Caco-2 (cell line): ENCODE results near the gene RAD51B. TPM values are rescaled to one million over a fixed set of nuclear protein-coding genes. Genes with fewer than 3 reads are reported as not detected.

Experiments used
- BruUV-seq: library from RNA; stranded (reverse); fragments of 400-500 nt; replicated peaks from 2 replicates; lab custom pipeline; 2021; lab: Mats Ljungman, UMichigan
- CTCF ChIA-PET: fragments of 300-600 bp; sonication (Branson Sonifier 250); formaldehyde crosslinking; loops from one replicate; lab custom pipeline; 2022; ENCODE audit warnings: antibody characterized with exemption; lab: Charles Lee
- POLR2A ChIA-PET: fragments of 300-600 bp; sonication (Branson Sonifier 250); formaldehyde crosslinking; loops from one replicate; lab custom pipeline; 2022; ENCODE audit warnings: antibody characterized with exemption; lab: Charles Lee
- DNase-seq, 2 experiments: peaks; one replicate each; pipeline versions ENCODE4 v3.0.0 to v3.0.0-alpha.2; 2020 to 2022
- H3K27me3 ChIP-seq: replicated peaks from 2 replicates; pipeline ENCODE4 v1.6.0; 2011; ENCODE audit warnings: low read length; ENCODE audit not compliant: control insufficient read depth, insufficient read depth
- H3K36me3 ChIP-seq: 2 replicates; pipeline ENCODE4 v1.5.1; 2011; ENCODE audit warnings: low read length; ENCODE audit not compliant: control insufficient read depth, insufficient read depth
- H3K4me1 ChIP-seq: fragments of 250-450 bp; sonication (Bioruptor Pico); 2 replicates; pipeline ENCODE4 v1.5.1; 2020; ENCODE audit warnings: mild to moderate bottlenecking
- H3K4me3 ChIP-seq: 2 replicates; pipeline ENCODE4 v1.5.1; 2011; ENCODE audit warnings: low read depth, mild to moderate bottlenecking, control low read depth, low read length
- H3K9me3 ChIP-seq: fragments of 250-450 bp; sonication (Bioruptor Pico); 2 replicates; pipeline ENCODE4 v1.5.1; 2020; ENCODE audit warnings: mild to moderate bottlenecking, moderate library complexity
- H3K27ac Mint-ChIP-seq: one replicate; pipeline ENCODE4 v1.8.0; 2022; ENCODE audit warnings: mixed read lengths; ENCODE audit not compliant: unreplicated experiment
- H3K27me3 Mint-ChIP-seq: one replicate; pipeline ENCODE4 v1.8.0; 2022; ENCODE audit warnings: mixed read lengths; ENCODE audit not compliant: insufficient read depth, unreplicated experiment
- H3K36me3 Mint-ChIP-seq: one replicate; pipeline ENCODE4 v1.8.0; 2022; ENCODE audit warnings: mild to moderate bottlenecking, mixed read lengths; ENCODE audit not compliant: insufficient read depth, unreplicated experiment
- H3K4me1 Mint-ChIP-seq: one replicate; pipeline ENCODE4 v1.8.0; 2022; ENCODE audit warnings: low read depth, mixed read lengths; ENCODE audit not compliant: unreplicated experiment
- H3K4me3 Mint-ChIP-seq: one replicate; pipeline ENCODE4 v1.8.0; 2022; ENCODE audit warnings: mild to moderate bottlenecking, moderate library complexity, mixed read lengths; ENCODE audit not compliant: unreplicated experiment
- H3K9me3 Mint-ChIP-seq: one replicate; pipeline ENCODE4 v1.8.0; 2022; ENCODE audit warnings: mixed read lengths; ENCODE audit not compliant: unreplicated experiment
- intact Hi-C: fragments of 100-400 bp; cut with micrococcal nuclease; formaldehyde crosslinking; loops from one replicate; pipeline ENCODE4 v1.10.0; 2022; ENCODE audit not compliant: unreplicated experiment
- total RNA-seq: library from RNA; stranded (reverse); gene quantifications from 2 replicates; pipeline ENCODE4 v1.2.3, GENCODE V29; 2022
- TF ChIP-seq, protein P1 (sequence below), 2 experiments: fragments of 200-600 bp in 1 of 2; IDR thresholded peaks; 1 replicate in 1 of 2; 2 replicates in 1 of 2; pipeline versions ENCODE4 v1.5.1 to v1.8.0; 2011 to 2022; ENCODE audit warnings: antibody characterized with exemption in 1 of 2, control low read depth in 1 of 2, inconsistent platforms in 1 of 2, low read depth in 1 of 2, low read length in 1 of 2, mild to moderate bottlenecking in 1 of 2, moderate library complexity in 1 of 2; ENCODE audit not compliant: insufficient read depth in 1 of 2, severe bottlenecking in 1 of 2, unreplicated experiment in 1 of 2

The RAD51B gene
- total RNA-seq, 1 experiment from 2014 or later: 16.7 TPM

DNA sequence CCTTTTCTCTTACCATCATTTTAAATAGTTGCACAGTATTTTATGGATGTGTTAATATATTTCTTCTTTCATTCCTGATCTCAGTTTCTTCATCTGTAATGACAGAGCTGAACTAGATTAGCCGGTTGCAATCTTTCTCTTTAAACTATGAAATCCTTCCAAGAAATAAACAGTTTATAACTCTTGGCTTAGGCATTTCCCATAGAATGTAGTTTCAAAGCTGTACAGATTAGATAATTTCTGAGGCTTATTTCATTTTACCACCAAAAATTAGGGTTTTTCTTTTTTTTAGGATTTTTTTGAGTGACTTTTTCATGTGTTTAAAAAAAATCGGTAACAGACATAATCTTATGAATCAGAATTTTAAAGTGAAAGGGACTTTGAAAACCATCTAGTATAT, 144.0 kb downstream of the RAD51B start:
- Mint-ChIP-seq H3K4me3 (no peak overlapping the region), H3K9me3 (peaks cover 22% of the 10 kb centered on the region), H3K36me3 (peaks cover 12% of the 10 kb centered on the region), H3K4me1 (peaks cover 48% of the 10 kb centered on the region), H3K27me3 (no peaks in the 10 kb centered on the region), H3K27ac (peak overlapping the region; percentile 78)
- POLR2A ChIA-PET: no interaction called here
- TF ChIP-seq, protein P1, sequence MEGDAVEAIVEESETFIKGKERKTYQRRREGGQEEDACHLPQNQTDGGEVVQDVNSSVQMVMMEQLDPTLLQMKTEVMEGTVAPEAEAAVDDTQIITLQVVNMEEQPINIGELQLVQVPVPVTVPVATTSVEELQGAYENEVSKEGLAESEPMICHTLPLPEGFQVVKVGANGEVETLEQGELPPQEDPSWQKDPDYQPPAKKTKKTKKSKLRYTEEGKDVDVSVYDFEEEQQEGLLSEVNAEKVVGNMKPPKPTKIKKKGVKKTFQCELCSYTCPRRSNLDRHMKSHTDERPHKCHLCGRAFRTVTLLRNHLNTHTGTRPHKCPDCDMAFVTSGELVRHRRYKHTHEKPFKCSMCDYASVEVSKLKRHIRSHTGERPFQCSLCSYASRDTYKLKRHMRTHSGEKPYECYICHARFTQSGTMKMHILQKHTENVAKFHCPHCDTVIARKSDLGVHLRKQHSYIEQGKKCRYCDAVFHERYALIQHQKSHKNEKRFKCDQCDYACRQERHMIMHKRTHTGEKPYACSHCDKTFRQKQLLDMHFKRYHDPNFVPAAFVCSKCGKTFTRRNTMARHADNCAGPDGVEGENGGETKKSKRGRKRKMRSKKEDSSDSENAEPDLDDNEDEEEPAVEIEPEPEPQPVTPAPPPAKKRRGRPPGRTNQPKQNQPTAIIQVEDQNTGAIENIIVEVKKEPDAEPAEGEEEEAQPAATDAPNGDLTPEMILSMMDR (IDR thresholded peaks at IDR 0.05; ENCODE audit: insufficient read depth in 1 of 2, low read depth in 1 of 2, low read length in 1 of 2, severe bottlenecking in 1 of 2, unreplicated experiment in 1 of 2): no peak
- H3K36me3 ChIP-seq: no peaks in the 10 kb centered on the region
- no peaks in the 10 kb centered on the region for H3K9me3 ChIP-seq
- no TSS peak for BruUV-seq
- CTCF ChIA-PET: no interaction called here
- no peak for DNase-seq
- intact Hi-C loops: no loop called here
- peaks cover 48% of the 10 kb centered on the region for H3K4me1 ChIP-seq
- H3K27me3 ChIP-seq: no peaks in the 10 kb centered on the region
- H3K4me3 ChIP-seq: no peak overlapping the region

DNA sequence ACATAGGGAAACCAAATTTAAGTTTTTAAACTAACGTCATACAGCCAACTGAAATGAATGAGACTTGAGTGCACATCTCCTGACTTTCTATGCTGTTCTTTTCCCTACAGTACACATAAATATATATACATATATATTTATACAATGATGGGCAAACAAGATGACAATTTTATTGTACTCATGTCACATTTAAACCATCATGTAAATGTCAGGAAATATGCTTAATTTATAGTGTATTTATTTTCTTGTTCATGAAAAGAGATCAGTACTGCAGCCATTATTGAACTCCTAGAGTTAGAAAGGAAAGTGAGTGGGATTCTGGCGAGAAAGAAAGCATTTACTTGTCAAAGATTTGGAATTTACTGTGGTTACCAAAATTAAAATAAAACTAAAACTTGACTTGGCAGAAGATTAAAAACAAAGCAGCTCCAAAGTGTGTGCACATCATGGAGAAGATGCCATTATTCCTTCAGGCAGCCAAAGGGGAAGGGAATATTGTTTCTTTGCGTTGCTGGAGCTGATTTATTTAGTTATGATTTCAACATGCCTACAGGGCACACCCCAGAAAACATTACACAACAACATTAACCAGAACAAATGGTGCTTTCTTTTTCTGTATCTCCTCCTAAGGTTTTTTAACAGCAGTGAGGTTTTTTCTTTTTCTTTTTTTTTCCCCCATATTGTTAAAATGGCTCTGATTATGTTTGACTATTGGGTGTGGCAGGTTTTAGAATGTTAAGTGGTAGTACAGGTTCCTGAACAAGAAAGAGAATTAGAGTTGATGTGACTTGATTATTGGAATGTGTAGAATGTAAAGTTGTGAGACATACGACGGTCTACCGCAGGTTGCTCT, 144.6 kb downstream of the RAD51B start:
- Histone ChIP-seq H3K36me3 (no peaks in the 10 kb centered on the region), H3K9me3 (no peaks in the 10 kb centered on the region), H3K4me1 (peaks cover 48% of the 10 kb centered on the region), H3K4me3 (no peak overlapping the region), H3K27me3 (no peaks in the 10 kb centered on the region)
- BruUV-seq: TSS peak; percentile 66
- TF ChIP-seq, protein P1 (IDR thresholded peaks at IDR 0.05; ENCODE audit: insufficient read depth in 1 of 2, low read depth in 1 of 2, low read length in 1 of 2, severe bottlenecking in 1 of 2, unreplicated experiment in 1 of 2): no peak
- POLR2A ChIA-PET: no interaction called here
- CTCF ChIA-PET: interaction anchor here (0.5 to 0.7 kb wide), 2 partner anchors 19 to 107 kb away, joined by 3 to 4 read pairs; no protein-coding TSS in a partner anchor
- peak in 1 of 2 experiments; percentile 47 for DNase-seq
- peak overlapping the region; percentile 55 for H3K4me3 Mint-ChIP-seq
- peaks cover 12% of the 10 kb centered on the region for H3K36me3 Mint-ChIP-seq
- peak overlapping the region; percentile 83 for H3K27ac Mint-ChIP-seq
- intact Hi-C loops: no loop called here
- H3K27me3 Mint-ChIP-seq: no peaks in the 10 kb centered on the region
- H3K9me3 Mint-ChIP-seq: peaks cover 29% of the 10 kb centered on the region
- H3K4me1 Mint-ChIP-seq: peaks cover 48% of the 10 kb centered on the region

DNA sequence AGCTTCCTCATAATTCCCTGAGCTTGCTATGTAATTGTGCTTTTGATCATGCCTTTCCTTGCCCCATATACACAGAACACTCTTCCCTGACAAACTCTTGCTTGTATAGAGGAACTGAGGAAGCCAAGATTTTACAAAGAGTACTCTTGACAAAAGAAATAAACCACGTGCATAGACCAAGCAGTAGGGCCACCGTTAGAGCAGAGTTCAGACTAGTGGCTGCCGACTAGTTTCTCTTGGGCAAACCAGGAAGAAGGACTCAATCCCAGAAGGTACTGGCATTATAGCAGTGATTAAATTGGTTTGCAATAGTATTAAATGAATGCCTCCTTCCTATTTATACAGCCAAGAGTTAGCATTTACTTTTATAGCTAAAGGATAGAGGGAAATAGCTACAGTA, 146.1 kb downstream of the RAD51B start:
- H3K9me3 Mint-ChIP-seq: peaks cover 29% of the 10 kb centered on the region
- CTCF ChIA-PET: no interaction called here
- Histone ChIP-seq H3K27me3 (no peaks in the 10 kb centered on the region), H3K4me3 (no peak overlapping the region), H3K4me1 (peaks cover 48% of the 10 kb centered on the region), H3K9me3 (no peaks in the 10 kb centered on the region), H3K36me3 (no peaks in the 10 kb centered on the region)
- BruUV-seq: no TSS peak
- H3K36me3 Mint-ChIP-seq: peaks cover 12% of the 10 kb centered on the region
- TF ChIP-seq, protein P1 (IDR thresholded peaks at IDR 0.05; ENCODE audit: insufficient read depth in 1 of 2, low read depth in 1 of 2, low read length in 1 of 2, severe bottlenecking in 1 of 2, unreplicated experiment in 1 of 2): no peak
- H3K27ac Mint-ChIP-seq: peak overlapping the region; percentile 83
- POLR2A ChIA-PET: no interaction called here
- no peak for DNase-seq
- no peaks in the 10 kb centered on the region for H3K27me3 Mint-ChIP-seq
- H3K4me1 Mint-ChIP-seq: peaks cover 48% of the 10 kb centered on the region
- intact Hi-C loops: no loop called here
- no peak overlapping the region for H3K4me3 Mint-ChIP-seq
